Ammon's horn (tissue), 1 donor: ENCODE measurements around the gene METTL21A.
A peak's percentile ranks its signal among the peaks of the same experiment; 100 is the strongest.
"Not testable (repeated sequence)": the region's sequence is repeated elsewhere in the genome, so short reads cannot be mapped to it uniquely, and the experiment has no call there.

Experiments
- DNase-seq: peaks from one replicate; pipeline ENCODE4 v3.0.0-alpha.2; 2016; ENCODE audit warnings: low spot score

METTL21A gene

GRCh38 chr2:207625014-207625907 lies at the start of gene METTL21A:
Gene METTL21A (minus strand): TSS chr2:207625394. CDS start chr2:207624375, 1,019 bp downstream.
- DNase-seq = peak; percentile 89

GRCh38 chr2:207674826-207675225 lies 49.6 kb upstream of the METTL21A start:
- DNase-seq = no peak

- no peak for DNase-seq
Measured at GRCh38 chr2:207674266-207674774, 49.1 kb upstream of the METTL21A start.

DNA sequence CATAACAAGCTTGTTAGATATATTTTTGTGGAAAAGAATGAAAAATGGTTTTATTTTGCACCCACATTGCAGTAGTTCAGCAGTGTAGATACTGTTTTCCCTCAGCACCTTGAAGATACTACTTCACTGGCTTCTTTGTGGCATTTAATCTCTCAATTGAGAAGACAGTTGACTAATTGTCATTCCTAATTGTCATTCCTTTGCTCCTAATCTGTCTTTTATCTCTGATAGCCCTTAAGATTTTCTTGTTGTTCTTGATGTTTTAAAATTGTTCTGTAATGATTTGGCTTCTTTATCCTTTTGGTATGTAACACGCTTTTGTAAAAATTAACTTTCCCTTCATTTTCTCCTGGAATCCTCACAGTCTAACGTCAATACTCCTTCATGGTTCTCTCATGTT lies 48.2 kb upstream of the METTL21A start:
- no peak for DNase-seq

GRCh38 chr2:207670887-207671286 lies 45.7 kb upstream of the METTL21A start:
- DNase-seq = no peak

DNA sequence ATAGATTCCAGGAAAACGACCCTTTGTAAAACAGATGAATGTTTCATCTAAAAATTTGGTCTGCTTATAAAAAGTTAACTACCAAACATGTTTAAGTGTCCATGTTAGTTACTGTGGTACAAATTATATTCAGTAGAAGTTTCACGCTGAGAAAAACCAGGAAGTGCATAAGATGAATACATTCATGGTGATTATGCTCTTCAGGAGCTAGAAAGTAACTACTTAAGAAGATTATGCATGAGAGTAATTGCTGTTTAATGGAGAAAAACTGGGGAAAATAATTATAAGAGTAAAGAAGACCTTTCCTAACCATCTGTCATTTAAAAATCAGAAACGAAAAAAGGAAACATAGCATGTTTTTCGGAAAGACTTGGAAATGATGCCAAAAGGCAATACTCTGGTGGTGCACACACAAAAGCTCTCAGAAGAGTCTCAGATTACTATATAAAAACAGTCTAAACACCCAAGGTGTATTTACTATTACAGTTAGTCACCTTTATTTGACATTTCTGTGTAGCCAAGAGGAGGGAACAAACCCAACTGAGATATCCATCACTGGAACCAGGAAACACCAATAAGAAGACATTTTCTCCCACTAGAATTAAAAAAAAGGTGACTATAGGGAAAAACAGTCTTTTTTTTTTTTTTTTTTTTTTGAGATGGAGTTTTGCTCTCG lies 38.8 kb upstream of the METTL21A start:
- no peak for DNase-seq

DNA sequence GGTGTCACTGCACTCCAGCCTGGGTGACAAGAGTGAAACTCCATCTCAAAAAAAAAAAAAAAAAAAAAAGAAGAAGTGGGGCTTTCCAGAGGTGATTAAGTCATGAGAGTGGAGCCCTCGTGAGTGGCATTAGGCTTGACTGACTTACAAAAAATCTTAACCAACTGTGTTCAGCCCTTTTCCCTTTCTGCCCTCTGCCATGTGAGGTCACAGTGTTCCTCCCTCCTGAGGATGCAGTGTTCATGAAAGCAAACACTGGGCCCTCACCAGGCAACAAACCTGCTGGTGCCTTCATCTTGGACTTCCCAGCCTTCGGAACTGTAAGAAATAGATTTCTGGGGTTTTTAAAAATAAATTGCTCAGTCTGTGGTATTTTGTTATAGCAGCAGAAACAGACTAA lies 37.0 kb upstream of the METTL21A start:
- no peak for DNase-seq

- no peak for DNase-seq
Measured at GRCh38 chr2:207660994-207661393, 35.8 kb upstream of the METTL21A start.

DNA sequence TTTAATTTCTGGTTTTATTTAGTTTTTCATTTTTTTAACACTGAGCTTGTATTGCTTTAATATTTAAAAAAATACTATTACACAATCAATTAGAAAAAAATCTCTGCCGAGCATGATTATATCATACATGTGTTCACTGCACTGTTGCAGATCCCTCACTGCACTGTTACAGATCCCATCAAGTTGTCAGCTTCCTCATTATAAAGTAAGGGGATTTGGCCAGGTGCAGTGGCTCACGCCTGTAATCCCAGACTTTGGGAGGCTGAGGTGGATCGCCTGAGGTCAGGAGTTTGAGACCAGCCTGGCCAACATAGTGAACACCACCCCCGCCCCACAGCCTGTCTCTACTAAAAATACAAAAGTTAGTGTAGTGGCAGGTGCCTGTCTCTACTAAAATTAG lies 33.0 kb upstream of the METTL21A start:
- DNase-seq = no peak

DNA sequence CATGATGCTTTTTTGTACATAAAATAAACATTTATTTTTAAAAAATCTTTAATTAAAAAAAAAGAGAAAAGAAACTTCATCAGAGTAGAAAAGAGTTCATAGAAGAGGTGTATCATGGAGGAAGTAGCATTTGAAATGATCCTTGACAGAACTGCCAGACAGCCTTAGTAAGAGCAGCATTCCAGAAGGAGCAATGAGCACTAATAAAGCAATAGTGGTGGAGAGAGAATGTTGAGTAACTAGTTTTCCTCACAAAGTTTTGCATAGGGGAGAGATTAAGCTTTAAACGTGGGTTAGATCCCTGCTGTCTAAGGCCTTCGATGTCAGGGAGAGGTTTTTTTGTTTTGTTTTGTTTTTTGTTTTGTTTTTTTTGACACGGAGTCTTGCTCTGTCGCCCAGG lies 29.8 kb upstream of the METTL21A start:
- no peak for DNase-seq

DNA sequence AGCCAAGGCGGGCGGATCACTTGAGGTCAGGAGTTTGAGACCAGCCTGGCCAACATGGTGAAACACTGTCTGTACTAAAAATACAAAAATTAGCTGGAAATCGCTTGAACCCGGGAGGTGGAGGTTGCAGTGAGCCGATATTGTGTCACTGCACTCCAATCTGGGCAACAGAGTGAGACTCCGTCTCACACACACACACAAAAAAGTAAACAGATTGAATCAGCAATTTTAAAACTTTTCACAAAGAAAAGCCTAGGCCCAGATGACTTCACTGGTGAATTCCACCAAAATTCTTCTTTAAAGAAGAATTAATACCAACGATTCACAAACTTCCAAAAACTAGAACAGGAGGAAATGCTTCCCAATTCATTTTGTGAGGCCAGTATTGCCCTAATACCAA lies 21.4 kb upstream of the METTL21A start:
- DNase-seq = not testable (repeated sequence)

- no peak for DNase-seq
Measured at GRCh38 chr2:207643892-207644291, 18.7 kb upstream of the METTL21A start.

DNA sequence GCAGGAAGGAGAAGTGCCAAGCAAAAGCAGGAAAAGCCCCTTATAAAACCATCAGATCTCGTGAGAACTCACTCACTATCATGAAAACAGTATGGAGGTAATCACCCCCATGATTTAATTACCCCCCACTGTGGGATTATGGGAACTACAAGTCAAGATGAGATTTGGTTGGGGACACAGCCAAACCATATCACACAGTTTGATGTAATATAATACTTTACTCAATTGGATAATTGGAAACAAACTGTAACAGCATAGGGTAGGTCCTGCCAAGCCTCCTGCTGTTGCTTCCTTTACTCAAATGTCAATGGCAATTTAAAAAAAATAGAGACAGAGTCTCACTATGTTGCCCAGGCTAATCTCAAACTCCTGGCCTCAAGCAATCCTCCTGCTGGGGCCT lies 15.5 kb upstream of the METTL21A start:
- DNase-seq = no peak

- DNase-seq = no peak
Measured at GRCh38 chr2:207640160-207640559, 15.0 kb upstream of the METTL21A start.

- DNase-seq = not testable (repeated sequence)
Measured at GRCh38 chr2:207639288-207639687, 14.1 kb upstream of the METTL21A start.

- no peak for DNase-seq
Measured at GRCh38 chr2:207635468-207636200, 10.4 kb upstream of the METTL21A start.

GRCh38 chr2:207633686-207634085 lies 8.5 kb upstream of the METTL21A start:
- no peak for DNase-seq

- no peak for DNase-seq
Measured at GRCh38 chr2:207632575-207633493, 7.6 kb upstream of the METTL21A start.

DNA sequence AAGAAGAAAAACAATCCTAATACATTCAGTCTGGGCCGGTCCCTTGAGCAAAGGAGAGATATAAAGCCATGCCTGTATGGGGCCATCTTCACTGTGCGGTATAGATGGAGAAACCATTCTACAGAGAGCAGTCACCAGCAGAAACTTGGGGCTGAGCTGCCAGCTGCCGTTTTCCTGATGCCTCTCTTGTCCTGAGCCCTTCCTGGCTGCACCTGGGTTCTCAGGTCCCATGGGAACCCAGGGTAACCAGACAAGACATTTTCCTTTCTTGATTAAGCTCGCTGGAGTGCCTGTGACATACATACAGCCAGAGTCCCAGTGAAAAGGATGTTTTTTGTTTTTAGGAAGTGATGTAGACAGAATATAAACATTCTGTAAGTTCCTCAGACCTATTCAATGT lies 5.3 kb upstream of the METTL21A start:
- DNase-seq = no peak

- DNase-seq = no peak
Measured at GRCh38 chr2:207629553-207629952, 4.4 kb upstream of the METTL21A start.
